HepG2 (cell line): ENCODE measurements around the gene CEP76. TPM values are rescaled to one million over a fixed set of nuclear protein-coding genes. Genes with fewer than 3 reads are reported as not detected.
A peak's percentile ranks its signal among the peaks of the same experiment; 100 is the strongest.

Source experiments
- FOXC1 ChIP-seq: sonication (generic); formaldehyde crosslinking; IDR thresholded peaks from 2 replicates; pipeline ENCODE4 v1.8.0; 2022; ENCODE audit warnings: mild to moderate bottlenecking, missing genetic modification reagents, borderline replicate concordance
- GPBP1L1 ChIP-seq: sonication (generic); formaldehyde crosslinking; IDR thresholded peaks from 2 replicates; pipeline ENCODE4 v1.5.0; 2020; ENCODE audit warnings: mild to moderate bottlenecking, missing genetic modification reagents
- GZF1 ChIP-seq: sonication (generic); formaldehyde crosslinking; IDR thresholded peaks from 2 replicates; pipeline ENCODE4 v1.5.1; 2020; ENCODE audit warnings: mild to moderate bottlenecking, missing genetic modification reagents
- HIVEP1 ChIP-seq: sonication (generic); formaldehyde crosslinking; IDR thresholded peaks from 2 replicates; pipeline ENCODE4 v1.4.0; 2020; ENCODE audit warnings: mild to moderate bottlenecking, missing genetic modification reagents
- MLLT10 ChIP-seq: sonication (generic); formaldehyde crosslinking; IDR thresholded peaks from 2 replicates; pipeline ENCODE4 v1.4.0; 2020; ENCODE audit warnings: missing genetic modification reagents
- TFDP1 ChIP-seq: IDR thresholded peaks from 2 replicates; pipeline ENCODE4 v1.6.1; 2016; ENCODE audit warnings: missing compliant biosample characterization, missing genetic modification reagents, borderline replicate concordance
- ZBTB49 ChIP-seq: sonication (generic); formaldehyde crosslinking; IDR thresholded peaks from 2 replicates; pipeline ENCODE4 v1.4.0; 2020; ENCODE audit warnings: missing genetic modification reagents, borderline replicate concordance
- ZBTB7A ChIP-seq: sonication (generic); formaldehyde crosslinking; IDR thresholded peaks from 2 replicates; pipeline ENCODE4 v1.8.0; 2022; ENCODE audit warnings: mild to moderate bottlenecking, missing genetic modification reagents
- ZFY ChIP-seq: sonication (generic); formaldehyde crosslinking; IDR thresholded peaks from 2 replicates; pipeline ENCODE4 v1.4.0; 2020; ENCODE audit warnings: missing genetic modification reagents
- ZNF17 ChIP-seq: sonication (generic); formaldehyde crosslinking; IDR thresholded peaks from 2 replicates; pipeline ENCODE4 v1.5.0; 2020; ENCODE audit warnings: mild to moderate bottlenecking, missing genetic modification reagents
- ZNF761 ChIP-seq: sonication (generic); formaldehyde crosslinking; conservative IDR thresholded peaks from 2 replicates; pipeline ENCODE4 v1.4.0; 2020; ENCODE audit warnings: mild to moderate bottlenecking, missing genetic modification reagents
- ZNF772 ChIP-seq: sonication (generic); formaldehyde crosslinking; IDR thresholded peaks from 2 replicates; pipeline ENCODE4 v1.5.0; 2020; ENCODE audit warnings: mild to moderate bottlenecking, missing genetic modification reagents
- polyA plus RNA-seq, 8 experiments: library from polyadenylated mRNA; depleted of rRNA in 3 of 8; stranded (reverse) in 7 of 8; unstranded in 1 of 8; fragments of >200 nt; fragmentation: Illumina TruSeq in 4 of 8; extraction: Trizol in 4 of 8; gene quantifications; 2 replicates each; pipeline versions ENCODE4 v1.2.1 to v1.2.3, GENCODE V29; 2011 to 2016; ENCODE audit warnings: low read depth in 4 of 8, missing spikeins in 1 of 8, mixed read lengths in 1 of 8; ENCODE audit not compliant: insufficient read depth in 1 of 8
- total RNA-seq, 5 experiments: library from RNA; depleted of rRNA; stranded (reverse); fragments of >200 nt; fragmentation: Illumina TruSeq; extraction: Trizol; gene quantifications; 2 replicates each; pipeline ENCODE4 v1.2.3, GENCODE V29; 2016; ENCODE audit warnings: low read depth in 1 of 5
- TF ChIP-seq, protein P1 (sequence below), 2 experiments: sonication (generic) in 1 of 2; formaldehyde crosslinking in 1 of 2; IDR thresholded peaks; 2 replicates each; pipeline versions ENCODE4 v1.4.0 to v1.6.1; 2018 to 2020; ENCODE audit warnings: missing genetic modification reagents in 2 of 2, borderline replicate concordance in 1 of 2, low read depth in 1 of 2, mild to moderate bottlenecking in 1 of 2, missing biosample characterization in 1 of 2
- TF ChIP-seq, protein P2 (sequence below): sonication (generic); formaldehyde crosslinking; IDR thresholded peaks from 2 replicates; pipeline ENCODE4 v1.4.0; 2020; ENCODE audit warnings: mild to moderate bottlenecking, low read depth, missing genetic modification reagents
- TF ChIP-seq, protein P3 (sequence below): sonication (generic); formaldehyde crosslinking; conservative IDR thresholded peaks from 2 replicates; pipeline ENCODE4 v1.4.0; 2020; ENCODE audit warnings: missing genetic modification reagents

The CEP76 gene
- total and polyA plus RNA-seq, 2 of the 13 experiments (the other 11 are each of a cell fraction or from before 2014, with no cell fraction given), result 13.9 to 15.1 TPM

- TF ChIP-seq ZBTB49 (CRISPR knock-in tag) (no peak), ZNF17 (no peak), FOXC1 (CRISPR knock-in tag) (peak; percentile 74; the same call in 1 of the 2 replicates), GZF1 (CRISPR knock-in tag) (no peak), ZNF761 (CRISPR knock-in tag) (no peak; the same call in 1 of the 2 replicates), ZBTB7A (CRISPR knock-in tag) (peak; percentile 58; the same call in 1 of the 2 replicates), ZNF772 (CRISPR knock-in tag) (no peak; the same call in 1 of the 2 replicates), GPBP1L1 (CRISPR knock-in tag) (no peak), ZFY (CRISPR knock-in tag) (peak; percentile 95), MLLT10 (CRISPR knock-in tag) (no peak), TFDP1 (CRISPR knock-in tag) (no peak), HIVEP1 (CRISPR knock-in tag) (no peak)
- TF ChIP-seq, protein P1, sequence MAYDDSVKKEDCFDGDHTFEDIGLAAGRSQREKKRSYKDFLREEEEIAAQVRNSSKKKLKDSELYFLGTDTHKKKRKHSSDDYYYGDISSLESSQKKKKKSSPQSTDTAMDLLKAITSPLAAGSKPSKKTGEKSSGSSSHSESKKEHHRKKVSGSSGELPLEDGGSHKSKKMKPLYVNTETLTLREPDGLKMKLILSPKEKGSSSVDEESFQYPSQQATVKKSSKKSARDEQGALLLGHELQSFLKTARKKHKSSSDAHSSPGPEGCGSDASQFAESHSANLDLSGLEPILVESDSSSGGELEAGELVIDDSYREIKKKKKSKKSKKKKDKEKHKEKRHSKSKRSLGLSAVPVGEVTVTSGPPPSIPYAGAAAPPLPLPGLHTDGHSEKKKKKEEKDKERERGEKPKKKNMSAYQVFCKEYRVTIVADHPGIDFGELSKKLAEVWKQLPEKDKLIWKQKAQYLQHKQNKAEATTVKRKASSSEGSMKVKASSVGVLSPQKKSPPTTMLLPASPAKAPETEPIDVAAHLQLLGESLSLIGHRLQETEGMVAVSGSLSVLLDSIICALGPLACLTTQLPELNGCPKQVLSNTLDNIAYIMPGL (CRISPR knock-in tag; IDR thresholded peaks at IDR 0.05; ENCODE audit: borderline replicate concordance in 1 of 2, low read depth in 1 of 2), result peak; percentile 70 to 83
- TF ChIP-seq, protein P2, sequence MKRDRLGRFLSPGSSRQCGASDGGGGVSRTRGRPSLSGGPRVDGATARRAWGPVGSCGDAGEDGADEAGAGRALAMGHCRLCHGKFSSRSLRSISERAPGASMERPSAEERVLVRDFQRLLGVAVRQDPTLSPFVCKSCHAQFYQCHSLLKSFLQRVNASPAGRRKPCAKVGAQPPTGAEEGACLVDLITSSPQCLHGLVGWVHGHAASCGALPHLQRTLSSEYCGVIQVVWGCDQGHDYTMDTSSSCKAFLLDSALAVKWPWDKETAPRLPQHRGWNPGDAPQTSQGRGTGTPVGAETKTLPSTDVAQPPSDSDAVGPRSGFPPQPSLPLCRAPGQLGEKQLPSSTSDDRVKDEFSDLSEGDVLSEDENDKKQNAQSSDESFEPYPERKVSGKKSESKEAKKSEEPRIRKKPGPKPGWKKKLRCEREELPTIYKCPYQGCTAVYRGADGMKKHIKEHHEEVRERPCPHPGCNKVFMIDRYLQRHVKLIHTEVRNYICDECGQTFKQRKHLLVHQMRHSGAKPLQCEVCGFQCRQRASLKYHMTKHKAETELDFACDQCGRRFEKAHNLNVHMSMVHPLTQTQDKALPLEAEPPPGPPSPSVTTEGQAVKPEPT (CRISPR knock-in tag), result 0 out of 2 replicates have a peak, but pooled peaks have one; percentile 48
- TF ChIP-seq, protein P3, sequence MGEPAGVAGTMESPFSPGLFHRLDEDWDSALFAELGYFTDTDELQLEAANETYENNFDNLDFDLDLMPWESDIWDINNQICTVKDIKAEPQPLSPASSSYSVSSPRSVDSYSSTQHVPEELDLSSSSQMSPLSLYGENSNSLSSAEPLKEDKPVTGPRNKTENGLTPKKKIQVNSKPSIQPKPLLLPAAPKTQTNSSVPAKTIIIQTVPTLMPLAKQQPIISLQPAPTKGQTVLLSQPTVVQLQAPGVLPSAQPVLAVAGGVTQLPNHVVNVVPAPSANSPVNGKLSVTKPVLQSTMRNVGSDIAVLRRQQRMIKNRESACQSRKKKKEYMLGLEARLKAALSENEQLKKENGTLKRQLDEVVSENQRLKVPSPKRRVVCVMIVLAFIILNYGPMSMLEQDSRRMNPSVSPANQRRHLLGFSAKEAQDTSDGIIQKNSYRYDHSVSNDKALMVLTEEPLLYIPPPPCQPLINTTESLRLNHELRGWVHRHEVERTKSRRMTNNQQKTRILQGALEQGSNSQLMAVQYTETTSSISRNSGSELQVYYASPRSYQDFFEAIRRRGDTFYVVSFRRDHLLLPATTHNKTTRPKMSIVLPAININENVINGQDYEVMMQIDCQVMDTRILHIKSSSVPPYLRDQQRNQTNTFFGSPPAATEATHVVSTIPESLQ (CRISPR knock-in tag), result no peak
Observed at GRCh38 chr18:12656938-12657683, 45.4 kb downstream of the CEP76 start (continued).
